Urothelium cell line (cell line): ENCODE results near the gene CXCL3.
"Not testable (repeated sequence)": the region's sequence is repeated elsewhere in the genome, so short reads cannot be mapped to it uniquely, and the experiment has no call there.

ENCODE experiments used
- DNase-seq: peaks from one replicate; pipeline ENCODE4 v3.0.0; 2011; ENCODE audit warnings: low spot score, mixed read lengths
- FAIRE-seq: peaks from 2 replicates; lab custom pipeline; 2011; peaks lifted over from hg19 to GRCh38; lab: Jason Lieb, UNC

Gene CXCL3

GRCh38 chr4:74038425-74039314, at the start of gene CXCL3:
CXCL3 (minus strand) TSS chr4:74038689; CDS start chr4:74038611, 78 bp downstream.
- FAIRE-seq (peak; percentile 81), DNase-seq (peak; percentile 83)

- DNase-seq, result no peak
- FAIRE-seq, result no peak
Observed at GRCh38 chr4:74087481-74087880, 49.0 kb upstream of the CXCL3 start.

- FAIRE-seq (no peak), DNase-seq (no peak)
Observed at GRCh38 chr4:74085669-74086068, 47.2 kb upstream of the CXCL3 start.

- FAIRE-seq (no peak), DNase-seq (no peak)
Observed at GRCh38 chr4:74084984-74085383, 46.5 kb upstream of the CXCL3 start.

GRCh38 chr4:74083546-74083945, 45.1 kb upstream of the CXCL3 start:
- DNase-seq (no peak), FAIRE-seq (no peak)

GRCh38 chr4:74081035-74081434, 42.5 kb upstream of the CXCL3 start:
- DNase-seq, result no peak
- no peak for FAIRE-seq

- DNase-seq, FAIRE-seq: not testable (repeated sequence)
Observed at GRCh38 chr4:74080351-74080750, 41.9 kb upstream of the CXCL3 start.

GRCh38 chr4:74079024-74079423, 40.5 kb upstream of the CXCL3 start:
- not testable (repeated sequence) for FAIRE-seq, DNase-seq

- FAIRE-seq (no peak), DNase-seq (no peak)
Observed at GRCh38 chr4:74073358-74073757, 34.9 kb upstream of the CXCL3 start.

GRCh38 chr4:74072739-74073138, 34.2 kb upstream of the CXCL3 start:
- DNase-seq (no peak), FAIRE-seq (no peak)

- DNase-seq (no peak), FAIRE-seq (no peak)
Observed at GRCh38 chr4:74067586-74067985, 29.1 kb upstream of the CXCL3 start.

GRCh38 chr4:74066232-74066631, 27.7 kb upstream of the CXCL3 start:
- FAIRE-seq, result no peak

GRCh38 chr4:74065115-74065642, 26.7 kb upstream of the CXCL3 start:
- FAIRE-seq (no peak), DNase-seq (no peak)

More at GRCh38 chr4:74066232-74066631, 27.7 kb upstream of the CXCL3 start:
- DNase-seq, result no peak

GRCh38 chr4:74063859-74064258, 25.4 kb upstream of the CXCL3 start:
- DNase-seq (no peak), FAIRE-seq (no peak)

GRCh38 chr4:74062953-74063352, 24.5 kb upstream of the CXCL3 start:
- DNase-seq (no peak), FAIRE-seq (no peak)

GRCh38 chr4:74061430-74061829, 22.9 kb upstream of the CXCL3 start:
- DNase-seq (no peak), FAIRE-seq (no peak)

GRCh38 chr4:74059161-74059829, 20.8 kb upstream of the CXCL3 start:
- FAIRE-seq, result no peak

GRCh38 chr4:74058048-74058651, 19.7 kb upstream of the CXCL3 start:
- DNase-seq (no peak), FAIRE-seq (no peak)

More at GRCh38 chr4:74059161-74059829, 20.8 kb upstream of the CXCL3 start:
- DNase-seq, result no peak

- FAIRE-seq (no peak), DNase-seq (no peak)
Observed at GRCh38 chr4:74057588-74057987, 19.1 kb upstream of the CXCL3 start.

GRCh38 chr4:74056858-74057562, 18.5 kb upstream of the CXCL3 start:
- FAIRE-seq, result no peak
- peak; percentile 25 for DNase-seq
